IMR-90 (cell line): ENCODE data around the gene NTRK2.

ENCODE experiments used
- CEBPB ChIP-seq: IDR thresholded peaks from 2 replicates; pipeline ENCODE4 v1.6.1; 2012; ENCODE audit warnings: low read depth, low read length, improper control_type of control experiment
- ELK1 ChIP-seq: fragments of 150-350 bp; IDR thresholded peaks from 2 replicates; pipeline ENCODE4 v1.6.1; 2016; ENCODE audit warnings: low read depth, mild to moderate bottlenecking, low read length, moderate library complexity, borderline replicate concordance
- FOS ChIP-seq: fragments of 150-350 bp; IDR thresholded peaks from 2 replicates; pipeline ENCODE4 v1.6.1; 2016; ENCODE audit warnings: low read depth, low read length
- MAFK ChIP-seq: IDR thresholded peaks from 2 replicates; pipeline ENCODE4 v1.6.1; 2012; ENCODE audit warnings: low read depth, low read length, improper control_type of control experiment
- MAZ ChIP-seq: IDR thresholded peaks from 2 replicates; pipeline ENCODE4 v1.6.1; 2012; ENCODE audit warnings: low read depth, mild to moderate bottlenecking, low read length, improper control_type of control experiment, moderate library complexity, borderline replicate concordance
- MXI1 ChIP-seq: IDR thresholded peaks from 2 replicates; pipeline ENCODE4 v1.6.1; 2012; ENCODE audit warnings: low read depth, mild to moderate bottlenecking, low read length, moderate library complexity, borderline replicate concordance
- POLR2A ChIP-seq: IDR thresholded peaks from 2 replicates; pipeline ENCODE4 v1.6.1; 2012; ENCODE audit warnings: mild to moderate bottlenecking, low read depth, low read length
- RAD21 ChIP-seq: IDR thresholded peaks from 2 replicates; pipeline ENCODE4 v1.6.1; 2012; ENCODE audit warnings: low read length, improper control_type of control experiment
- RCOR1 ChIP-seq: IDR thresholded peaks from 2 replicates; pipeline ENCODE4 v1.6.1; 2012; ENCODE audit warnings: mild to moderate bottlenecking, low read length, improper control_type of control experiment; ENCODE audit not compliant: insufficient replicate concordance
- USF2 ChIP-seq: fragments of 150-350 bp; IDR thresholded peaks from 2 replicates; pipeline ENCODE4 v1.6.1; 2017; ENCODE audit warnings: mild to moderate bottlenecking, antibody characterized with exemption, low read length, low read depth
- TF ChIP-seq, protein P1 (sequence below): conservative IDR thresholded peaks from 2 replicates; pipeline ENCODE4 v1.5.1; 2012; ENCODE audit warnings: mild to moderate bottlenecking, low read depth, low read length, improper control_type of control experiment

- TF ChIP-seq CEBPB: no peak
- no peak for TF ChIP-seq POLR2A
- TF ChIP-seq, protein P1, sequence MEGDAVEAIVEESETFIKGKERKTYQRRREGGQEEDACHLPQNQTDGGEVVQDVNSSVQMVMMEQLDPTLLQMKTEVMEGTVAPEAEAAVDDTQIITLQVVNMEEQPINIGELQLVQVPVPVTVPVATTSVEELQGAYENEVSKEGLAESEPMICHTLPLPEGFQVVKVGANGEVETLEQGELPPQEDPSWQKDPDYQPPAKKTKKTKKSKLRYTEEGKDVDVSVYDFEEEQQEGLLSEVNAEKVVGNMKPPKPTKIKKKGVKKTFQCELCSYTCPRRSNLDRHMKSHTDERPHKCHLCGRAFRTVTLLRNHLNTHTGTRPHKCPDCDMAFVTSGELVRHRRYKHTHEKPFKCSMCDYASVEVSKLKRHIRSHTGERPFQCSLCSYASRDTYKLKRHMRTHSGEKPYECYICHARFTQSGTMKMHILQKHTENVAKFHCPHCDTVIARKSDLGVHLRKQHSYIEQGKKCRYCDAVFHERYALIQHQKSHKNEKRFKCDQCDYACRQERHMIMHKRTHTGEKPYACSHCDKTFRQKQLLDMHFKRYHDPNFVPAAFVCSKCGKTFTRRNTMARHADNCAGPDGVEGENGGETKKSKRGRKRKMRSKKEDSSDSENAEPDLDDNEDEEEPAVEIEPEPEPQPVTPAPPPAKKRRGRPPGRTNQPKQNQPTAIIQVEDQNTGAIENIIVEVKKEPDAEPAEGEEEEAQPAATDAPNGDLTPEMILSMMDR: no peak
- no peak for TF ChIP-seq MXI1
- no peak for TF ChIP-seq RCOR1
- TF ChIP-seq FOS: no peak
- TF ChIP-seq ELK1: no peak
- TF ChIP-seq MAZ: no peak
- no peak for TF ChIP-seq RAD21
- TF ChIP-seq USF2: no peak
- TF ChIP-seq MAFK: no peak
Observed at GRCh38 chr9:84875193-84875592, 205.7 kb downstream of the NTRK2 start.
